Activated T-cell treated with anti-CD3 and anti-CD28 coated beads, Interleukin-2, amount 50 U/mL, for 24 hours (primary cell): Measurements from ENCODE around the gene MAP1LC3B.

Source experiments
- DNase-seq: peaks from one replicate; pipeline ENCODE4 v3.0.0-alpha.2; 2020
- H3K27ac Mint-ChIP-seq: 2 replicates; pipeline ENCODE4 v1.8.0; 2020; ENCODE audit warnings: mild to moderate bottlenecking, mixed read lengths
- H3K27me3 Mint-ChIP-seq: 2 replicates; pipeline ENCODE4 v1.8.0; 2020; ENCODE audit warnings: mixed read lengths
- H3K36me3 Mint-ChIP-seq: 2 replicates; pipeline ENCODE4 v1.8.0; 2020; ENCODE audit warnings: low read depth, mixed read lengths
- H3K4me1 Mint-ChIP-seq: 2 replicates; pipeline ENCODE4 v1.8.0; 2020; ENCODE audit warnings: low read depth, mixed read lengths
- H3K4me3 Mint-ChIP-seq: 2 replicates; pipeline ENCODE4 v1.8.0; 2020; ENCODE audit warnings: mild to moderate bottlenecking, moderate library complexity, mixed read lengths
- H3K9me3 Mint-ChIP-seq: 2 replicates; pipeline ENCODE4 v1.8.0; 2020; ENCODE audit warnings: mixed read lengths

MAP1LC3B gene

DNA sequence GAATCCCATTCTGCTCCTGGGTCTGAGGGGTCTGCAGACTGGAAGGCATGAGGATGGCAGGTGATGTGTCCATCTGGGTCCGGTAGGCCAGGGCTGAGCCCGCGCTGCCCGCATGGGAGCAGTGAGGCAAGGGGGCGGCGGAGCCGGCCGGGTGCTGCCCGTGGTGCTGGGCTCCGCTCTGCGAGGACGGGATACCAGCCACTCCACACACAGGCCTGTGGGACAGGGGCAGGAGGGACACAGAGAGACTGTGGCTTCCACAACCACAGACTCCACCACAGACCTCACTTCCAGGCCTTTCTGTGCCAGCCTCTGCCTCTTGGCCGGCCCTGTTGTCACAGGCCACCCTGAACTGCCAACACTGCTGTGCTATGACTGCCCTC is 25.4 kb downstream of the MAP1LC3B start:
- Mint-ChIP-seq H3K4me1 (no peaks in the 10 kb centered on the region), H3K27ac (no peak overlapping the region)

DNA sequence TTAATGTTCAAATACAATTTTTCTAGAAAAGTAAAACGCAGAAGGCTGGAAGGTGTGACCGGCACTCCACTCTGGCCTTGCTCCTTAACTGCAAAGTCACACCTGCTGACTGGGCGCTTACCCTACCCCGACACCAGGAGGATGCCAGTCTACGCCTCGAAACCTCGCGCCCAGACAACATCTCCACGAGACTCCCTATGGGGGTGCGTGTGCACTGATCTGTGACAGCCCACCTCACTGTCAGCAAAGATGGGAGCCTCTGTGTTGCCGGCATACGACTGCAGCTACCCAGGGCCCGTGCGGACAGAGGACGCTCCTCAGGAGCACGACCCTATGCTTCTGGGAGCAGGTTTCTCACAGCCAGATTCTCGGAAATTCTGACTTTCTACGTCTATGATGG is 26.1 kb downstream of the MAP1LC3B start:
- Mint-ChIP-seq H3K9me3 (no peaks in the 10 kb centered on the region), H3K36me3 (peaks cover 76% of the 10 kb centered on the region), H3K4me1 (no peaks in the 10 kb centered on the region), H3K4me3 (no peak overlapping the region), H3K27ac (no peak overlapping the region), H3K27me3 (no peaks in the 10 kb centered on the region)
- DNase-seq, result no peak

More for the DNA sequence above, 25.4 kb downstream of the MAP1LC3B start:
- no peak for DNase-seq
- no peaks in the 10 kb centered on the region for H3K27me3 Mint-ChIP-seq
- H3K36me3 Mint-ChIP-seq, result peaks cover 76% of the 10 kb centered on the region
- no peaks in the 10 kb centered on the region for H3K9me3 Mint-ChIP-seq
- no peak overlapping the region for H3K4me3 Mint-ChIP-seq

DNA sequence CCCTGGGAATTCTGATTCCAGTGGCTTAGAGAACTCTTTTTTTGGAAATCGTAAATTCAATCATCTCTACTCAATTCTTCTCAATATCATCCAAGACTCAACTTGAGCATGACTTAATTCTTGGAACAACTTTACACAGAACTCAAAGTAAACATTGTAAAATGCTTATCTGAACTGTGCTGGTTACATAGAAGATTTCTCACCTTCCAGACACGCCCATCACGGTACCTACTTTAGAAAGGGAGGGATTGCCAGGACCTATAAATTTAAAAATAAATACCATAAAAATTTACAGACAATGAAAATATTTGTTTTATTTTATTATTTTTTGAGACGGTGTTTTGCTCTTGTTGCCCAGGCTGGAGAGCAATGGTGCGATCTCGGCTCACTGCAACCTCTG is 26.5 kb downstream of the MAP1LC3B start:
- peaks cover 74% of the 10 kb centered on the region for H3K36me3 Mint-ChIP-seq
- DNase-seq, result no peak
- H3K9me3 Mint-ChIP-seq, result no peaks in the 10 kb centered on the region
- no peak overlapping the region for H3K4me3 Mint-ChIP-seq
- no peak overlapping the region for H3K27ac Mint-ChIP-seq
- H3K27me3 Mint-ChIP-seq, result no peaks in the 10 kb centered on the region
- no peaks in the 10 kb centered on the region for H3K4me1 Mint-ChIP-seq

DNA sequence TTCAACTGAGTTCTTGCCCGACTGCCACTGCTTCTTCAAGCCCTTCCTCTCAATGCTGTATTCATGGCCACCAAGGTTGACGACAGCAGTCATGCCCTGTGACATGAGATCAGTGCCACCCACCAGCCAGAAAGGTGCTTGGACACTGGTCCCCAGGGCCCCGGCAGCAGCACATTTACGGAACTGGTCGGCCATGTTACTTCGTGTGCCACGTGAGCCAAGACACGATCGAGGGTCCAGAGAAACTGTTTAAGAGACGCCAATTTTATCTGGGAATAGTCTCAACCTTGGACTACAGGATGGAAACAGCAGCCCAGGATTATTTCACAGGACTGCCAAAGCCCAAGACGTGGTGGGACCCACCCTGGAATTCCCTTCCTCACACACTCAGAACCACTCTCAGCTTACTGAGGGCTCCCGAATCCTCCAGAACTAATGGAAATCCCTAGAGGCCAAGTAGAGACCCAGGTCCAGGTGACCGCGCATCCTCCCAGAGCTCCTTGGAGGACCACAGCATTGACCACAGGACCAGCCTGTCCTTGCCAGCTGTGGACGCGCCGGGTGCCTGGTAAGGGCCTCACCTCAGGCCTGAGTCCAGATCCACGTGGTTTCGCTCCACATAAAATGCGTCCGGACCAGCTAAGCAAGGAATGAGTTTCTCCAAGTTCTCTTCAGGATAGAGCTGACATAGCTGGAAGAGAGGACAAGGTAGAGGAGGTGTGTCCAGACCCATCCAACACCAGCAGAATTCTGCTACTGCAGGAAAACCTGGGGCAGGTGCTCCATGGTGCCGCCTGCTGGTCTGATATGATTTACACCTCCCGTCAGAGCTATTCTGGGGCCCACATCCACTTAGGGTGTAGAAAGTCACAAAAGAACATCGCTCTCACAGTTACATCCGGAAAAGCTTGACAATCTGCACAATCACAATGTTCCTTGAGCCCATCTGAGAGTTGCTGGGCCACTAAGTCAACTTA is 28.2 kb downstream of the MAP1LC3B start:
- H3K27me3 Mint-ChIP-seq, result no peaks in the 10 kb centered on the region
- H3K4me1 Mint-ChIP-seq, result no peaks in the 10 kb centered on the region
- no peak for DNase-seq
- peaks cover 78% of the 10 kb centered on the region for H3K36me3 Mint-ChIP-seq
- H3K4me3 Mint-ChIP-seq, result no peak overlapping the region
- no peaks in the 10 kb centered on the region for H3K9me3 Mint-ChIP-seq
- H3K27ac Mint-ChIP-seq, result no peak overlapping the region

DNA sequence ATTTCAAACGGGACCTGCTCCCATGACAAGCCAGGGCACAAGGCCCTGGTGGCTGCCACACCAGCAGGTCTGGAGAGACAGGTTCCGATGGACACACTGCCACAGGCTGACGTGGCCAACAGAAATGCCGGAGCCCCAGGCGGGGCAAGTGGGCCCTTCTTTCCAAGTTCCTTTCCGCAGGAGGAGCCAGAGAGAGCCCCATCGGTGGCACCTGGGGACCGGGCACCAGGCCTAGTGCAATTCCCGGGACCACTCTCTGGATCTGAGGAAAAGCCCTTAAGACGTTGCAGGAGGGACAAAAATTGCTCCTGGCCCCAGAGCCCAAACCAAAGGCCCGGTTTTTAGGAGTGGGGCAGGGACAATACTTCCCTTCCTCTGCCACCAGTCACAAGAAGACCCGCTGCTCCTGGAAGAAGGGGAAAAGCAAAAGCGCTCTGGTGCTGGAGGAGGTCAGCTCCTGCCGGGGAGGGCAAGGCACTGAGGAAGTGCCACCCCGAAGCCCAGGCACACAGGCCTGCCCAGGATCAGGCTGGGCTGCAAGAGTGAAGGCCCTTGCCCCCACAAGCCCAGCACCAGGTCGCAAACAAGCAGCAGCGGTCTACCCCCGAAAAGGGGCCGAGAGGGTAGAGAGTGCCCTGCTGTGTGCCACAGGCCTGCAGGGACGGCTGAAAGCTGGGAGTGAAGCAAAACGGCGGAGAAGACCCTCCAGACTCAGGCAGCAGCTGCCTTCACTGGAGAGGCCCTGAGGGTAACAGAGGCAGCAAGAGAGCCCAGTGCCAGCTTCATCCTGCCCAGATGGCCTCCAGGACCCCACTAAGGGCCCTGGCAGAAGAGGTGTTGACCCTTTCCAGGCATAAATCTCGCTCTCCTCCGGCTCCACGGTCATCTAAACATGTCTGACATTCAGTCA is 29.1 kb downstream of the MAP1LC3B start:
- no peaks in the 10 kb centered on the region for H3K4me1 Mint-ChIP-seq
- no peak for DNase-seq
- no peak overlapping the region for H3K4me3 Mint-ChIP-seq
- H3K27me3 Mint-ChIP-seq, result no peaks in the 10 kb centered on the region
- H3K9me3 Mint-ChIP-seq, result no peaks in the 10 kb centered on the region
- peaks cover 74% of the 10 kb centered on the region for H3K36me3 Mint-ChIP-seq
- no peak overlapping the region for H3K27ac Mint-ChIP-seq

DNA sequence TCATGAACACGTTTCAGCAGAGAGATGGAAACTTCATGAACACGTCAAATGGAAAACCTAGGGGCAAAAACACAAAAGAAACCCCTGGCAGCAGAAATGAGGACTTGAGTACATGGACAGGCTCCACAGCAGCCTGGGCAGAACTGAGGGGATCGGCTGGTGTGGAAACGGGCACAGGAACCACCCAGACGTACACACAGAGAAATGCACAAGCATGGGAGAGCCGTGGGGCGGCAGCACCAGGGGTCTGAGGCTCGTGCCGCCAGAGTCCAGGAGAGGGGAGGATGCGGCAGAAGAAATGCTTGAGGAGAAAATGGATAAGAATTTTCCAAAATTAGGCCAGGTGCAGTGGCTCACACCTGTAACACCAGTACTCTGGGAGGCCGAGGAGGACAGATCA is 30.0 kb downstream of the MAP1LC3B start:
- DNase-seq, result no peak
- Mint-ChIP-seq H3K27me3 (no peaks in the 10 kb centered on the region), H3K4me3 (no peak overlapping the region), H3K27ac (no peak overlapping the region), H3K9me3 (no peaks in the 10 kb centered on the region), H3K36me3 (peaks cover 69% of the 10 kb centered on the region), H3K4me1 (no peaks in the 10 kb centered on the region)

DNA sequence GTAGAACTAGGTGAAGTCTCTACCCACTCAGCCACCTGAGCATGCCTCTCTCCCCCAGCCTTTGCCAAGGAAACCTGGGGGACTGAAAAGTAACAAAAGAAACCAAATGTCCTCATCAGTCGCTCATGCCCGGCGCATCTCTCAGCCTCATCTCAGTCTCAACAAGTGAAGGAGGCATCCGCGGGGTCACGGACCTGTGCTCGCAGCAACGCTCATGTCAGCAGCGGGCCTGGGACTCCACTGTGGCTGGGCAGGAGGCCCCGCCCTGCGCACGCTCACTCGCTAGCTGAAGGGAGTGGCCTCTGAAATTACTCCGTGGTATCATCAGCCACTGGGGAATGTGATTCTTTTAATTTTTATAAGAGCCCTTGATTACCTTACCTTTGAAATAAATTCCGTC is 31.3 kb downstream of the MAP1LC3B start:
- Mint-ChIP-seq H3K36me3 (peaks cover 62% of the 10 kb centered on the region), H3K9me3 (no peaks in the 10 kb centered on the region), H3K4me1 (no peaks in the 10 kb centered on the region), H3K4me3 (no peak overlapping the region), H3K27me3 (no peaks in the 10 kb centered on the region), H3K27ac (no peak overlapping the region)
- DNase-seq, result no peak

DNA sequence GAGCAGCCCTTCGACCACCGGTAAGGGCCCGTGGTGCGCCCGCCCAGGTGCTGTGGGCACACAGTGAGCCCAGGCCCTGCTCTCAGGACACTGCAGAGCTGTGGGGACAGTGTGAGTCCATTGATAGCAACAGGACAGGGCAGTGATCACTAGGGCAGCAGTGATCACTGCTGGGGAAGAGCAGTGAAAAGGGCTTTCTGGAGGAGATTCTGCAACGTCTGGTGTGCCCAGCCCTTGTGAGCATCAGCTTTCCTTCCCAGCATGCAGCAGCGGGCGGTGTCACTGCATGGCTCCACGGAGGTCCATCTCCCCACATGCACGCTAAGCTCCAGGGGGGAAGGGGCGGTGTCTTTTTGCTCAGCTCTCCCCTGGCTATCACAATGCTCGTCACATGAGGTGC is 32.1 kb downstream of the MAP1LC3B start:
- Mint-ChIP-seq H3K4me1 (peaks cover 4% of the 10 kb centered on the region), H3K27me3 (no peaks in the 10 kb centered on the region), H3K4me3 (no peak overlapping the region), H3K36me3 (peaks cover 67% of the 10 kb centered on the region), H3K9me3 (no peaks in the 10 kb centered on the region), H3K27ac (no peak overlapping the region)
- DNase-seq, result no peak

DNA sequence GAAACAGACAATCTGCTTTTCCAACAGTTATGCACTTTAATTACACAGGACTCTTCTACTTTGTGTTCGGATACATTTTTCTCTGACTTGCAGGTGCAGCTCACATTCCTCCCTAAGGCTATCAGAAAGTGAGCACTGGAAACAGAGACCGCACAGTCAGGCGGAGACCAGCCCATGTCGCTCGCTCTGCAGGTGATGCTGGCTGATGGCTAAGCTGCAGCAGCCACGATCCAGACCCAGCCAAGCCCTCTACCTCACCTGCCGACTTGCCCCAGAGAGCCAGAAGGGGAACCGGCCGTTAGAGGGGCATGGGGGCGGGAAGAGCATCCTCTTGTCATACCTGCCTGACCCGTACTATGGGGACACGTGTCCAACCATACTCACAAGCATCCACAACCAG is 33.8 kb downstream of the MAP1LC3B start:
- H3K27me3 Mint-ChIP-seq, result no peaks in the 10 kb centered on the region
- DNase-seq, result no peak
- H3K9me3 Mint-ChIP-seq, result no peaks in the 10 kb centered on the region
- no peak overlapping the region for H3K4me3 Mint-ChIP-seq
- no peak overlapping the region for H3K27ac Mint-ChIP-seq
- H3K4me1 Mint-ChIP-seq, result peaks cover 4% of the 10 kb centered on the region
- H3K36me3 Mint-ChIP-seq, result peaks cover 63% of the 10 kb centered on the region

DNA sequence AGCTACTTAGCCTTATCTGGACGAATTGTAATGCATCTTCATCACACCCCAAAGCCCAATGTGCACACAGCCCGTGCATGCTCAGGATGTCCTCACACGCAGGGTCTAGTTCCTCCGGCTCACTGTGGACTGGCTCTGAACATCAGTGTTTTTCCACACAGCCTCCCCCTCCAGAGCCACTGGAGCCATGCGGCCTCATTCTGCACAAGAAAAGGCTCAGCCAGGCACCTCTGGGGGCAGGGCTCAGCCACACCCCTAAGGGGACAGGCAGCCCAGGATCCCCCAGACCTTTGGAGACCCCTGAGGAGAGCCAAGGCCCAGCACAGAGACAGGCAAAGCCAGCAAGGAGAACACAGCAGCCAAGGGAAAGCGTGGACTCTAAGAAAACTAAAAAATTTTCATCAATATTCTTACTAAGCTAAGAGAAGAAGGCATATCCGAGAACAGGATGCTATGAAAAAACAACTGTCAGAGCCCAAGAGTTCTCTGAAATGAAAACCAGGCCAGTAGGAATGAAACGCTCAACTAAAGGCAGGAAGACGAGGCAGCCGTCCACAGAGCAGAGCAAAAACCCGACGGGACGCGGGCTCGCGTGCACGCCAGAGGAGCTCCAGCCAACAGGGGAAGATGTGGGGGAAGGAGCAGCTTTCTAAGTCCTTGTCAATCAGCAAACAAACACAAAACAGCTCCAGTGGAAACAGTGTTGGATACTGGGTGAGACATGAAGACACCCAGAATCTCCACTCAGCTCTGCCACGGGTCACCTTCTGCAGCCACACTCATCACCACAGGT is 34.5 kb downstream of the MAP1LC3B start:
- no peaks in the 10 kb centered on the region for H3K9me3 Mint-ChIP-seq
- H3K4me3 Mint-ChIP-seq, result no peak overlapping the region

DNA sequence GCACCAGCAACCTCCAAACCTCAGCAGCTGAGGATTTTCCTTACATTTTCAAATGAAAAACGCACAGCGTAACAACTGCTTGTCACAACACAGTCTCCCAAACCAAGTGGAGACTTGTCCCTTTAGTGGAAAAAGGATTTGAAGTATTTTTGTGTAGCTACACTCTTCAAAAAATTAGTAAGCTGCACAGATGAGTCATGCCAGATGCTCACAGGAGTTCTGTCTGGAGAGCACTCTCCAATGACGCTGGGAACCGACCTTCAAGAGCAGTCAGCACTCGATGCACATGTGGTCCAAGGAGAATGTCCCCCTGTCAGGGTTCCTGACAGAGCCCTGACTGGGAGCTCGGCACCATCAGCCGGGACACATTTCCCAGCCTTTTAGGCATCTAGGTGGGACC is 39.8 kb downstream of the MAP1LC3B start:
- DNase-seq, result no peak
- Mint-ChIP-seq H3K4me3 (no peak overlapping the region), H3K27ac (no peak overlapping the region), H3K4me1 (peaks cover 24% of the 10 kb centered on the region), H3K27me3 (no peaks in the 10 kb centered on the region), H3K36me3 (peaks cover 49% of the 10 kb centered on the region), H3K9me3 (no peaks in the 10 kb centered on the region)

More for the DNA sequence above, 34.5 kb downstream of the MAP1LC3B start:
- DNase-seq, result no peak
- Mint-ChIP-seq H3K4me1 (peaks cover 4% of the 10 kb centered on the region), H3K27me3 (no peaks in the 10 kb centered on the region), H3K36me3 (peaks cover 60% of the 10 kb centered on the region), H3K27ac (no peak overlapping the region)

DNA sequence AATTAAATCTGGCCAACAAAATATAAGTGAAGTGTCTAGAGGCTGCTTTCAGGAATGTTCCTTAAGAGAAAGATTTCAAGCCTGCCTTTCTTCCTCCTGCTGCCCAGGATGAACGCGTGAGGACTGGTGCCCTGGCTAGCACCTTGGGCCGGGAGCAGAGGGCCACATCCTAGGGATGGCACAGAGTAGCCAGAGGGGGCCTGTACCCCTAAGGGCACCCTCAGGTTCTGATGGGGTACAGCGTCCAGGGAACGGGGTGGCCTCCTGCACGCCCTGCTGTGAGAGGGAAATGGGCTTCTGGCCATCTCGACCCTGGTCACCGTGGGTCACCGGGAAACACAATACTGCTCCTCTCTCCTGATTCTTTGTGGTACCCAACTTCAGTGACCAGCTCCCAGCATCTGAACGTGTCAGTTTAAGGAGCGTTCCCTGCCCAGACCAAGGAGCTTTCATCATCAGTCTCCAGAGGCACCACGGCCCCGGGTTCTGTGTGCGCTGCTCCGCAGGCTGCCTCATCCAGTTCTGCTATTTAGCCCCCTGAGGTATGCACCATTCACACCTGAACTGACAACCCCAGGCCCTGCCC is 40.3 kb downstream of the MAP1LC3B start:
- DNase-seq, result no peak
- H3K27me3 Mint-ChIP-seq, result no peaks in the 10 kb centered on the region
- peaks cover 47% of the 10 kb centered on the region for H3K36me3 Mint-ChIP-seq
- no peak overlapping the region for H3K4me3 Mint-ChIP-seq
- H3K27ac Mint-ChIP-seq, result no peak overlapping the region
- no peaks in the 10 kb centered on the region for H3K9me3 Mint-ChIP-seq
- peaks cover 26% of the 10 kb centered on the region for H3K4me1 Mint-ChIP-seq

DNA sequence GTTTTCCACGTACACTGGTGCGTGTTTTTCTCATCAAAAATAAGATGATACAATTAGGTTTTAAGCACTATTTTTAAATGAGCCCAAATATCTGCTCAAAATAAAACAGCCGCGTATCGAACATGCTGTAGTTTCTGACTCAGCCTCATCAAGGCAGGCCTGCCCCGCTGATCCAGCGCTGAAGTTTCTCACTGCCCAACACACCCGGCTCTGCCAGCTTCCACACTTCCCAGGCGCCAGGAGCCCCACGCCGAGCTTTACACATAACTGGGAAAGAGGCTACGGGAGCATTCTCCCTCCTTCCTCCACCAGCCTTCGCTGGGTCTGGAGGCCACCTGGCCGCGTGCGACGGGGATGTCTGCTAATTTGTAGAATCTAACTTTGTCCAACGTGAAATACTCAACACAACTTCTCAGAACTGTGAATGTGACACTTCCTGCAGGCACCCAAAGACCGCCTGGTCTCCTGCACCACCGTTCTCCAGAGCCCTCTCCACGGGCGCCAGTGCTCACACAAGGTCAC is 42.1 kb downstream of the MAP1LC3B start:
- Mint-ChIP-seq H3K4me3 (no peak overlapping the region), H3K27me3 (no peaks in the 10 kb centered on the region), H3K36me3 (peaks cover 39% of the 10 kb centered on the region)

More for the DNA sequence above, 42.1 kb downstream of the MAP1LC3B start:
- no peak for DNase-seq
- Mint-ChIP-seq H3K4me1 (peaks cover 28% of the 10 kb centered on the region), H3K9me3 (no peaks in the 10 kb centered on the region), H3K27ac (no peak overlapping the region)
